IMR-90 (cell line): ENCODE measurements around the gene PRKAG2. TPM values are rescaled to one million over a fixed set of nuclear protein-coding genes. Genes with fewer than 3 reads are reported as not detected.

Experiments
- ATAC-seq: fragments of 200-7000 bp; cut with Tn5 transposase; 2 replicates; pipeline ENCODE4 v1.9.1; 2020; ENCODE audit warnings: low read depth, mild to moderate bottlenecking, moderate library complexity
- BruUV-seq: library from RNA; stranded (reverse); fragments of 400-500 nt; replicated peaks from 2 replicates; lab custom pipeline; 2021; lab: Mats Ljungman, UMichigan
- CTCF ChIA-PET: fragments of 300-600 bp; formaldehyde crosslinking; extraction: SDS; loops from one replicate; lab custom pipeline; 2021; ENCODE audit warnings: antibody characterized with exemption; lab: Yijun Ruan, JAX
- POLR2A ChIA-PET: fragments of 300-600 bp; sonication (Branson Sonifier 250); formaldehyde crosslinking; loops from one replicate; lab custom pipeline; 2022; ENCODE audit warnings: antibody characterized with exemption; ENCODE audit not compliant: unreplicated experiment; lab: Charles Lee
- DNase-seq: peaks from one replicate; pipeline ENCODE4 v3.0.0; 2013
- H2AFZ ChIP-seq: replicated peaks from 2 replicates; pipeline ENCODE3; 2013; ENCODE audit warnings: low read length, mild to moderate bottlenecking; ENCODE audit not compliant: poor library complexity
- H2AK5ac ChIP-seq: 2 replicates; pipeline ENCODE4 v1.6.1; 2013; ENCODE audit warnings: low read depth, low read length, inconsistent platforms
- H2AK9ac ChIP-seq: replicated peaks from 2 replicates; pipeline ENCODE3; 2013; ENCODE audit warnings: mild to moderate bottlenecking, low read depth, low read length, moderate library complexity; ENCODE audit not compliant: poor library complexity
- H2BK120ac ChIP-seq: 2 replicates; pipeline ENCODE4 v1.6.1; 2013; ENCODE audit warnings: low read depth, low read length, inconsistent platforms
- H2BK15ac ChIP-seq: 3 replicates; pipeline ENCODE4 v1.6.1; 2013; ENCODE audit warnings: low read depth, low read length, inconsistent platforms
- H2BK20ac ChIP-seq: 2 replicates; pipeline ENCODE4 v1.6.1; 2013; ENCODE audit warnings: low read depth, mild to moderate bottlenecking, inconsistent platforms, low read length, moderate library complexity
- H2BK5ac ChIP-seq: 2 replicates; pipeline ENCODE4 v1.6.1; 2013; ENCODE audit warnings: mild to moderate bottlenecking, low read depth, low read length, inconsistent platforms; ENCODE audit not compliant: poor library complexity, severe bottlenecking
- H3K14ac ChIP-seq: replicated peaks from 2 replicates; pipeline ENCODE4 v1.6.1; 2013; ENCODE audit warnings: low read depth, low read length, inconsistent platforms
- H3K18ac ChIP-seq: 2 replicates; pipeline ENCODE4 v1.6.1; 2013; ENCODE audit warnings: low read depth, low read length, control low read depth
- H3K23ac ChIP-seq: 2 replicates; pipeline ENCODE4 v1.6.1; 2013; ENCODE audit warnings: low read depth, low read length, inconsistent platforms
- H3K27ac ChIP-seq: 2 replicates; pipeline ENCODE4 v1.5.1; 2013; ENCODE audit warnings: mild to moderate bottlenecking, control low read depth, low read length; ENCODE audit not compliant: insufficient read depth
- H3K27me3 ChIP-seq: 2 replicates; pipeline ENCODE4 v1.6.1; 2013; ENCODE audit warnings: low read length; ENCODE audit not compliant: control insufficient read depth, insufficient read depth
- H3K36me3 ChIP-seq: 2 replicates; pipeline ENCODE4 v1.6.1; 2013; ENCODE audit warnings: low read length, mixed read lengths; ENCODE audit not compliant: control insufficient read depth, insufficient read depth
- H3K4ac ChIP-seq: 2 replicates; pipeline ENCODE4 v1.6.1; 2013; ENCODE audit warnings: low read depth, low read length, inconsistent platforms
- H3K4me1 ChIP-seq: 2 replicates; pipeline ENCODE4 v1.6.1; 2013; ENCODE audit warnings: low read length, mixed read lengths; ENCODE audit not compliant: control insufficient read depth, insufficient read depth
- H3K4me2 ChIP-seq: 2 replicates; pipeline ENCODE4 v1.6.1; 2013; ENCODE audit warnings: low read depth, mild to moderate bottlenecking, control low read depth, low read length, moderate library complexity
- H3K4me3 ChIP-seq: 2 replicates; pipeline ENCODE4 v1.5.1; 2013; ENCODE audit warnings: low read depth, mild to moderate bottlenecking, control low read depth, low read length, moderate library complexity; ENCODE audit not compliant: insufficient read depth
- H3K56ac ChIP-seq: 2 replicates; pipeline ENCODE4 v1.6.1; 2013; ENCODE audit warnings: low read length, inconsistent platforms; ENCODE audit not compliant: insufficient read depth; ENCODE audit errors: extremely low read depth
- H3K79me1 ChIP-seq, 2 experiments: 2 replicates each; pipeline ENCODE4 v1.6.1; 2013; ENCODE audit warnings: low read length in 2 of 2, inconsistent platforms in 1 of 2, low read depth in 1 of 2
- H3K9ac ChIP-seq: 2 replicates; pipeline ENCODE4 v1.6.1; 2013; ENCODE audit warnings: low read depth, low read length, control low read depth
- H3K9me1 ChIP-seq: 2 replicates; pipeline ENCODE4 v1.6.1; 2013; ENCODE audit warnings: low read length, inconsistent platforms; ENCODE audit not compliant: insufficient read depth
- H3K9me3 ChIP-seq: 2 replicates; pipeline ENCODE4 v1.6.1; 2013; ENCODE audit warnings: low read length; ENCODE audit not compliant: control insufficient read depth, insufficient read depth
- H4K20me1 ChIP-seq: 2 replicates; pipeline ENCODE4 v1.6.1; 2013; ENCODE audit warnings: low read length, inconsistent platforms; ENCODE audit not compliant: insufficient read depth
- H4K5ac ChIP-seq: 2 replicates; pipeline ENCODE4 v1.6.1; 2013; ENCODE audit warnings: mild to moderate bottlenecking, low read depth, low read length, control low read depth
- H4K8ac ChIP-seq, 2 experiments: 2 replicates each; pipeline ENCODE4 v1.6.1; 2013; ENCODE audit warnings: low read depth in 2 of 2, low read length in 2 of 2, control low read depth in 1 of 2, inconsistent platforms in 1 of 2
- H4K91ac ChIP-seq: 2 replicates; pipeline ENCODE4 v1.6.1; 2013; ENCODE audit warnings: low read depth, low read length, inconsistent platforms; ENCODE audit not compliant: insufficient read depth
- BHLHE40 ChIP-seq: fragments of 150-350 bp; IDR thresholded peaks from 2 replicates; pipeline ENCODE4 v1.6.1; 2016; ENCODE audit warnings: mild to moderate bottlenecking, low read depth, low read length
- CEBPB ChIP-seq: IDR thresholded peaks from 2 replicates; pipeline ENCODE4 v1.6.1; 2012; ENCODE audit warnings: low read depth, low read length, improper control_type of control experiment
- CTCF ChIP-seq: conservative IDR thresholded peaks from 2 replicates; pipeline ENCODE4 v1.5.1; 2012; ENCODE audit warnings: mild to moderate bottlenecking, low read depth, low read length, improper control_type of control experiment
- FOS ChIP-seq: fragments of 150-350 bp; IDR thresholded peaks from 2 replicates; pipeline ENCODE4 v1.6.1; 2016; ENCODE audit warnings: low read depth, low read length
- MAZ ChIP-seq: IDR thresholded peaks from 2 replicates; pipeline ENCODE4 v1.6.1; 2012; ENCODE audit warnings: low read depth, mild to moderate bottlenecking, low read length, improper control_type of control experiment, moderate library complexity, borderline replicate concordance
- POLR2A ChIP-seq: IDR thresholded peaks from 2 replicates; pipeline ENCODE4 v1.6.1; 2012; ENCODE audit warnings: mild to moderate bottlenecking, low read depth, low read length
- RAD21 ChIP-seq: IDR thresholded peaks from 2 replicates; pipeline ENCODE4 v1.6.1; 2012; ENCODE audit warnings: low read length, improper control_type of control experiment
- USF2 ChIP-seq: fragments of 150-350 bp; IDR thresholded peaks from 2 replicates; pipeline ENCODE4 v1.6.1; 2017; ENCODE audit warnings: mild to moderate bottlenecking, antibody characterized with exemption, low read length, low read depth
- WGBS, 2 experiments: methylation state at CpG; one replicate each; pipeline versions ENCODE4 v1.1.5 to v1.1.7; 2013; ENCODE audit warnings: missing lambda C conversion rate in 2 of 2; ENCODE audit not compliant: insufficient read length in 1 of 2; ENCODE audit errors: extremely low coverage in 2 of 2; 5-methylcytosine and 5-hydroxymethylcytosine counted together
- dilution Hi-C: fragments of 300-500 bp; cut with HindIII; formaldehyde crosslinking; loops from one replicate; pipeline ENCODE4 v1.14.3; 2018; ENCODE audit warnings: low sequenced_read_pairs; ENCODE audit not compliant: unreplicated experiment
- in situ Hi-C: fragments of 300-500 bp; cut with MboI; formaldehyde crosslinking; loops from 3 replicates; pipeline ENCODE4 v1.14.3; 2019; ENCODE audit warnings: low sequenced_read_pairs, inconsistent platforms, mixed read lengths
- intact Hi-C: fragments of 100-400 bp; cut with micrococcal nuclease; formaldehyde crosslinking; loops from 2 replicates; pipeline ENCODE4 v1.10.0; 2022
- polyA plus RNA-seq, 3 experiments: library from polyadenylated mRNA; depleted of rRNA; stranded (reverse); fragments of >200 nt; gene quantifications; 2 replicates each; pipeline ENCODE4 v1.2.3, GENCODE V29; 2012; ENCODE audit warnings: low replicate concordance in 1 of 3
- total RNA-seq: library from RNA; depleted of rRNA; stranded (reverse); fragments of >200 nt; gene quantifications from 2 replicates; pipeline ENCODE4 v1.2.3, GENCODE V29; 2012

The PRKAG2 gene
- total and polyA plus RNA-seq, 2 of the 4 experiments (the other 2 are of a cell fraction) = 15.4 to 21.6 TPM

- WGBS, 2 experiments = 40% methylated on average over 1 of the region's 6 CpGs; no CpG with 5 or more reads in 1 of the 2 experiments
- CTCF ChIA-PET = interaction anchor here (0.8 kb wide), 1 partner anchor 20 kb away, joined by 3 read pairs; no protein-coding TSS in a partner anchor
- dilution Hi-C loops = no loop called here
Observed at GRCh38 chr7:151558575-151558974, 318.3 kb downstream of the PRKAG2 start.

More at GRCh38 chr7:151558575-151558974, 318.3 kb downstream of the PRKAG2 start:
- Histone ChIP-seq H2BK20ac (peak overlapping the region; percentile 85), H3K36me3 (peaks cover 16% of the 10 kb centered on the region), H2BK5ac (peak overlapping the region; percentile 73), H2BK120ac (peak overlapping the region; percentile 77), H3K18ac (peak overlapping the region; percentile 73), H3K4me1 (peaks cover 11% of the 10 kb centered on the region), H3K4me2 (peak overlapping the region; percentile 51), H2BK15ac (peak overlapping the region; percentile 83; the same call in 2 of the 3 replicates), H2AFZ (no peak overlapping the region), H4K91ac (peak overlapping the region; percentile 71; the same call in 1 of the 2 replicates), H3K9me3 (no peaks in the 10 kb centered on the region), H4K5ac (peak overlapping the region; percentile 7), H3K4me3 (no peak overlapping the region), H3K14ac (0 out of 2 replicates have a peak overlapping the region, but pooled peaks have one; percentile 15), H3K79me1 (0 out of 4 replicates have a peak, but pooled peaks cover 0 to 6% of the 10 kb centered on the region in 2 experiments), H3K27me3 (no peaks in the 10 kb centered on the region), H3K27ac (peak overlapping the region; percentile 92), H2AK9ac (no peak overlapping the region), H4K20me1 (no peaks in the 10 kb centered on the region), H3K9ac (peak overlapping the region; percentile 41; the same call in 1 of the 2 replicates), H2AK5ac (peak overlapping the region; percentile 94; the same call in 1 of the 2 replicates), H3K9me1 (peaks cover 5% of the 10 kb centered on the region), H3K23ac (peak overlapping the region; percentile 44; the same call in 1 of the 2 replicates), H3K56ac (peak overlapping the region; percentile 44), H3K4ac (peak overlapping the region; percentile 61), H4K8ac (peak overlapping the region; percentile 36 to 71; a peak in 2 of 4 replicates)
- TF ChIP-seq POLR2A = no peak
- TF ChIP-seq USF2 = no peak
- no peak for TF ChIP-seq CTCF
- TF ChIP-seq RAD21 = 0 out of 2 replicates have a peak, but pooled peaks have one; percentile 5
- no peak for TF ChIP-seq BHLHE40
- no peak for TF ChIP-seq FOS
- TF ChIP-seq CEBPB = peak; percentile 45
- TF ChIP-seq MAZ = no peak
- peak; percentile 87 for DNase-seq
- BruUV-seq = no TSS peak
- ATAC-seq = peak; percentile 89
- in situ Hi-C loops (no loop called here), intact Hi-C loops (loop anchor here (5.0 to 10.0 kb wide), 2 partner anchors 36 to 74 kb away; no protein-coding TSS in a partner anchor)
- POLR2A ChIA-PET = no interaction called here
